Midbrain (tissue), 1 donor: Measurements from ENCODE around the gene PKP1.

ENCODE experiments used
- DNase-seq: peaks from one replicate; lab custom pipeline; 2025; lab: John Stamatoyannopoulos, UW

Gene PKP1

DNA sequence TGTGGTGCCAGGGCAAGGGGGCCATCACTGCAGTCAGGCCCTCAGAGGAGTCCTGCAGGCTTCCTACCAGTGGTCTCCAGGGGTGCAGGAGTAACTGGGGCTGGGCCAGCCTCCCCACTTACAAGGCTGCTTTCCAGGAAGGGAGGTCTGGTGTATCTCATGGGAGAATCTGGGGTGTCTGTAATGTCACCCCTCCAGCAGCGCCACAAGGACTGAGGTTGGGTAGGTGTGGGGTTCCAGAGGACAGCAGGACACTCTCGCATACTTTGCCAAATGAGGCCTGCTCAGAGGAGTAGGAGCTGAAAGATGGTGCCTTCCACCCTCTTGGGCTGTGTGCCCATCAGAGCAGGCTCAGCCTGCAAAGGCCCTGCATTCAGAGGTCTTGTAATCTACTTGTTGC, 47.2 kb downstream of the PKP1 start:
- no peak for DNase-seq

DNA sequence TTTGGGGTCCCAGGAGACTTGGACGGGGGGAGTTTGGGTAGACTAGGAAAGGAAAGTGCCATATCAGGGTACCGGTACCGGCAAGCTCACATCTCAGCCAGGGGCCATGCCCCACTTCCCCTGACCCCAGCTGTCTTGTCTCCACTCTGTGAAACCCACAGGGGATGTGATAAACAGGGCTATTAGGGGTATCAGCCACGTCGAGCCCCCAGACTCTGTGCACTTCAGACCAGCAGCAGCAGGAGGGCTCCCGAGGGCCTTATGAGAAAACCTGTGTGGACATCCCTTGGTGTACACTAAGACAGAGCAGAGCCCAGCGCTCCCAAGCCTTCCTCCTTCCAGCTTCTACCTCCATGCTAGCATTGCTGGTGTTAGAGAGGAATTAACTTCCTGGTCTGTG, 47.9 kb downstream of the PKP1 start:
- DNase-seq: no peak

GRCh38 chr1:201332021-201332420, 48.7 kb downstream of the PKP1 start:
- no peak for DNase-seq

DNA sequence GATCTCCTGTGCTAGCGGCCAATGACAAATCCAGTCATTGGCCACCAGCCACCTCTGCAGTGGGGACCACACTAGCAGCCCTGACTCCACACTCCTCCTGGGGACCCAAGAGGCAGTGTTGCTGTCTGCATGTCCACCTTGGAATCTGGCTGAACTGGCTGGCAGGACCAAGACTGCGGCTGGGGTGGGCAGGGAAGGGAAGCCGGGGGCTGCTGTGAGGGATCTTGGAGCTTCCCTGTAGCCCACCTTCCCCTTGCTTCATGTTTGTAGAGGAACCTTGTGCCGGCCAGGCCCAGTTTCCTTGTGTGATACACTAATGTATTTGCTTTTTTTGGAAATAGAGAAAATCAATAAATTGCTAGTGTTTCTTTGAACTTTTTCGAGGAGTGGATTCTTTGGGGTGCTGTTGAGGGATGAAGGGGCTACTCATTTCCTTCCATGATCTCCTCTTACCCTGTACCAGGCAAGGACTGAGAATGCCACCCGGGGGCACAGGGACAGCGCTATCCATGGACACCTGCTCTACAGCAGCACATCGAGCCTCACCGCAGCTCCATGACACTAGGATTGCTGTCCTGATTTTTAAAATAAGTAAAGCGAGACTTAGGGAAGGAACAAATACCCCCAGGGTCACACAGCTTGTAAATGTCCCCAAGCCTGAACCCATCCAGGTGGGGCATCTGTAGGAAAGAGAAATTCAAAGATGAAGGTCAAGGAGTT, 49.5 kb downstream of the PKP1 start:
- no peak for DNase-seq

DNA sequence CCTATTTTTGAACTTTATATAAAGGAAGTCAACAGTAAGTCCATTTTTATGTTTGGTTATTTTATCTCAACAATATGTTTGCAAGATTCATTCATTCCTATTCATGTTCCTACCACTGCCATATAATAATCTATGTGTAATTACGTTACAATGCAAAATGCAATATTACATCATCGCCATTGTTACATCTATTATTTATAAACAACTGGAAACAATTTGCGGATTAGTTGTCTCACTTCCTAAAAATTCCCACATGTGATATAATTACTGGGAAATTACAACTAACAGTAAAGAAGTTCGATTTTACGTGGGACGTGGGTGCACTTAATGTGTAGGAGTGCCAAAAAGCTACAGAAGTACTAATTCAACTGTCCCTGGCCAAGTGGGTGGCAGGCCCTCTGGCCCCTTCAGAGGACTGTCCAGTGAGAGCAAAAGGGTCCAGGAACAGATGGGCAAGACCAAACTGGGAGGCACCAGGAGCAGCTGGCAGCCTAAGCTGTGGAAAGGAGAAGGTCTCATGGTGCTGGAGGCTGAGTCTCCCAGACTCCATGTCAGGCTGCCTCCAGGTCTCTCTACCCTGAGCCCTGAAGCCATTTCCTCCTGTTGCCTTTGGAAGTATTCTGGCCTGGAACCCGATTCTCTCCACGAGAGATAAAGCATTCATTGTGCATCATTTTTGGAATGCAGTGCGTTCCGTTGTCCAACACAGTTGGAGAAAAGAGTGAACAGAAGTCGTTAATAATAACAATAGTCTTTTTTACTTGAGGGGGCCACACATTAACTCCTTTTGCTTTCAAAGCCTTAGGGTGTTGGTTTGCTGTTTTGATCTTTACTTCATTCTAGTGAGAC, 51.2 kb downstream of the PKP1 start:
- no peak for DNase-seq

DNA sequence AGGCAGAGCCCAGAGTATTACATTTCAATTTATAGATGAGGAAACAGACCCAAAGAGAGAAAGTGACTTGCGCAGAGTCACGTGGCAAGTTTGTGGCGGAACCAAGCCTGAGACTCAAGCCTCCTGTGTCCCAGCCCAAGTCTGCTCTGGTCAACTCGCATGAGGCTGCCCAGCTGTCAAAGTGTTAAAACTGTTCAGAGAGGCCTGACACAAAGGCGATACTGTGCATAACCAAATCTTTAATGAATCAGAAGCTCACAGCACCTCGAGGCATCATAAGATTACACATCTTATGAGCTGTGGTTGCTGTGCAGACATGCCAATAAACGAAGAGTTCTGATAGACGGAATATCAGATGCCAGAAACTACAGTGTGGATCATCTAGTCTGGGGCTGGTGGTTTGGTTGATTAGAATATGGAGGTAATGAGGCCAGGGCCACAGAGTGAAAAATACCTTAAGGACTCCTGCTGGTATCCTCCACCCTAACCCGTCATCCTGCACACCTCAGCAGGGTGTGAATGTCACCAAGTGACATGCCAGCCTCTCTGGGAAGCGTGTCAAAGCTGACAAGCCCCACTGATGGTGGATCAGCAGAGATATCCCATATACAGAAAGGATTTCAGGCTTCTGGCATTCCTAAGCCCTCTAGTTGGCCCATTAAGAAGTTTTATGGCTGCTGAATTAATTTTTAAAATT, 52.0 kb downstream of the PKP1 start:
- no peak for DNase-seq

GRCh38 chr1:201335901-201336300, 52.6 kb downstream of the PKP1 start:
- DNase-seq: no peak

DNA sequence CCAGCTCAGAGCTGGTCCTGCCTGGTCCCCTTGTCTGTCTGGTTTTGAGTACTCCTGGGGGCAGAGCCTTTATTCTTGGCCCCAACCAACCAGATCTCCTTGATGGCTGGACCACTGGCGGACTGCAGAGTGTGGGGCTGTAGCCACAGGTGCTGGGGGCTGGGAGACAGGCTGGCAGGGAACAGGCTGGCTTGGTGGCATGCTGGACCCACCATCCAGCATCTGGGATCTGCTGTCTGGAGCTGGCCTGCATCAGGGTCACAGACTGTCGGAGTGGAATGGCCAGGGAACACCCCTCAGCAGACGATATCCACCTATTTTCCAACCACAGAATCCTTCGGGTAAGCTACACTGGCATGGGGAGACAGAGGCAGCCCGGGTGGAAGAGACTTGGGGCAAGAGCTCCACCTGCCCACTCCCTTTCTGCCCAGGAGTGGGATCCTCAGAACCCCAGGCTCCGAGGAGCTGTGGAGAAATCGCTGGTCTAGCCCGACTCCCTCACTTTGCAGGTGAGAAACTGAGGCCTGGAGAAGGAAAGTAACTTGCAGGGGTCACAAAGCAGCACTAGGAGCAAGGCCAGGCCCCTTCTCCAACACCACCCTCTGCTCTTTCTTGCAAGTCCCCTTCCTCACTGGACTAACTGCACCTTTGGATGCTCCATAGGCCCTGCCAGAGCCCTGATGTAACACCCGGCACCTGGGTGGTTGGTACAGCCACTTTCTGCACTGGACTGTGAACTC, 53.6 kb downstream of the PKP1 start:
- no peak for DNase-seq

DNA sequence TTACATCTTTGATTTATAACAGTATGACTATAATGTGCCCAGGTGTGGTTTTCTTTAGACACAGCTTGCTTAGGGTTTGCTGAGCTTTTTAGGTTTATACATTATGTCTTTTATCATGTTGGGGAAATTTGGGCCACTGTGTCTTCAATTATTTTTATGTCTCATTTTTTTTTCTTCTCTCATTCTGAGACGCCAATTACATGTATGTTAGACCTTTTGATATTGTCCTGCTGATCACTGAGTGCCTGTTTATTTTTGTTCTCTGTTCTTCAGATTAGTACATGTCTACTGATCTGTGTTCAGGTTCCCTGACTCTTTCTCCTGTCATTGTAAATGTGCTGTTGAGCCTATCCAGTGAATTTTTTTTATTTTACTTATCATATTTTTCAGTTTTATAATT, 58.1 kb downstream of the PKP1 start:
- no peak for DNase-seq

GRCh38 chr1:201344206-201345080, 61.1 kb downstream of the PKP1 start:
- no peak for DNase-seq

DNA sequence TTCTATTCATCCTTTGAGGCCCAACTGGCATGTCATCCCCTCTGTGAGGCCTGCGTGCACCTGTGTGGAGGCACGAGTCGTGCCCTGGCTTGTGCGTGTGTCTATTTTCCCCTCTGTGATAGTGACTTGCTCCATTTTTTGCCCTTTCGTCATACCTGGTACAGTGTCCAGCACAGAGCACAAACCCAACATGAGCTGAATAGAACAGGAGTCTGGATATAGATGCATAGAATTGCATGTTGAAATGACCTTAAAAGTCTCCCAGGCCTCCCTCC, 61.7 kb downstream of the PKP1 start:
- DNase-seq: no peak

- no peak for DNase-seq
Measured at GRCh38 chr1:201346337-201346939, 63.1 kb downstream of the PKP1 start.

DNA sequence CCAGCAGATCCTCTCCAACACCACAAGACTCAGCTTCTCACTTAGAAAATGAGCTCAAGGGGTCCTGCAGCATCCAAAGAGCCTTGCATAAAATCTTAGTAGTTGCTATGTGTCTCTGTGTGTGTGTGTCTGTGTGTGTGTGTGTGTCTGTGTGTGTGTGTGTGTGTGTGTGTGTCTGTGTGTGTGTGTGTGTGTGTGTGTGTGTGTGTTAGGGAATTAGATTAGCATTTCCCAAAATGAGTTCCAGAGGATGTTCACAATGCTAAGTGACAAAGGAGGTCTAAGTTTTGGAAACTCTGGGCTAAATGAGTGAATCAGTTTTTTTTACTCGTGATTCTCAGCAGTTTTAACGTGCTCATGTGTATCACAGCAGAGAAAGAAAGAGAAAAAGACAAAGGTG, 63.7 kb downstream of the PKP1 start:
- DNase-seq: no peak

GRCh38 chr1:201347498-201348210, 64.3 kb downstream of the PKP1 start:
- no peak for DNase-seq

DNA sequence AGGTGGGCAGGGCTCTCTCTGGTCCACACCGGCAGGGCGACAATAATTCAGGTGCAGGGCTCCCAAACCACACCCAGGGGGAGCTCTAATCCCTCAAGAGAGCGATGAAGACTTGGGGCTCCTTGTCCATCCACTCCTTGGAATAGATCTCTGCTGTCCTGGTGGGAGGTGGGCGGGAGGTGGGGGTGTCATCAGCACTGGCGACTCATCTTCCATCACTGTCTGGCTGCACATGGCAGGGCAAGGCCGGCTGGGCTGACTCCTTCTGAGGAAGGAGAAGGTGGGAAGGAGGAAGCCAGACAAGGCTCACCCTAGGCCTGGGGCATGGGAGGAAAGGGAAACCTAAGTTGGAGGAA, 64.9 kb downstream of the PKP1 start:
- DNase-seq: no peak

GRCh38 chr1:201349092-201349491, 65.8 kb downstream of the PKP1 start:
- DNase-seq: no peak

GRCh38 chr1:201350361-201350725, 67.0 kb downstream of the PKP1 start:
- DNase-seq: no peak

- no peak for DNase-seq
Measured at GRCh38 chr1:201350884-201351283, 67.6 kb downstream of the PKP1 start.

- no peak for DNase-seq
Measured at GRCh38 chr1:201351617-201352016, 68.3 kb downstream of the PKP1 start.

- no peak for DNase-seq
Measured at GRCh38 chr1:201353186-201353940, 70.1 kb downstream of the PKP1 start.
